Measurements from ENCODE around the gene ZSCAN2. TPM values are rescaled to one million over a fixed set of nuclear protein-coding genes. Genes with fewer than 3 reads are reported as not detected.

ZSCAN2 gene
- total and polyA plus RNA-seq, 10 of the 15 experiments (the other 5 are each of a cell fraction or from before 2014, with no cell fraction given) = 2.7 to 13.2 (median 8.6) TPM

DNA sequence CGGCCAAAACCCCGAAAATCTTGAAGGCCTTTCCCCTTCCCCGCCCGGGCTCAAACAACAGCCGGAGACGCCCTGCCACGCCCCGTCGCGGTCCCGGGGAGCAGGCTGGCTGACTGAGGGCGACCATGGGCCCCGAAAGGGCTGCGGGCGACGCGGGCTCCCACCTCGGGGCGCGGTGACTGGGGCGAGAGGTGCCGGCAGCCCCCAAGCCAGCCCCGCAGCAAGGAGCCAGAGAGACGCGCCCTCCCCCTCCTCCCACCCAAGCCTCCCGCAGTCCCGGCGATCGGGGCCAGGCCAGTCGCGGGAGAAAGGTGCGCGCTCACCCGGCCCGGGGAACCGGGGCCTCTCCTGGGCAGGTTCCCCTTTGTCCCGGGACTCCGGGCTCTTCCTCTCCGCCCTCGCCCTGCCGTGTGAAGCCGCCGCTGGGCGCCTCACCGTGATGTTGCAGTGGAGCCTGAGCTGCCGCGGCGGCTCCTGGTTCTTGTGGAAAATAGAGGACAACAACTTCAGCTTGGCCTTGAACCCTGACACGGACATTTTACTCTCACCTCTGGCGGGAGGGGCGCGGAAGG, 30.6 kb upstream of the ZSCAN2 start:
- ChIA-PET CTCF (interaction anchor here (0.6 to 1.8 kb wide), 14 partner anchors 8 to 504 kb away, joined by 3 to 16 read pairs (median 4); no protein-coding TSS in a partner anchor), RAD21 (ENCODE audit: unreplicated experiment) (no interaction called here), SMC1A (ENCODE audit: uncharacterized antibody, unreplicated experiment) (interaction anchor here (1.3 kb wide), 1 partner anchor 344 kb away, joined by 4 read pairs; no protein-coding TSS in a partner anchor), POLR2A (interaction anchor here (0.6 to 1.3 kb wide), 2 partner anchors 413 to 681 kb away, joined by 3 to 4 read pairs; no protein-coding TSS in a partner anchor)
- Histone ChIP-seq H3K4me2 (ENCODE audit: control insufficient read depth, insufficient read depth) (peak overlapping the region; percentile 93), H3K36me3 (ENCODE audit: control insufficient read depth in 2 of 2, insufficient read depth in 2 of 2, low read length in 1 of 2) (no peaks in the 10 kb centered on the region), H3K4me1 (ENCODE audit: control insufficient read depth, insufficient read depth, low read length) (no peaks in the 10 kb centered on the region; the same call in 1 of the 2 replicates), H3K9ac (ENCODE audit: control insufficient read depth, insufficient read depth, low read length) (peak overlapping the region; percentile 66), H3K27ac (ENCODE audit: control insufficient read depth, insufficient read depth) (no peak overlapping the region), H3K79me2 (ENCODE audit: control insufficient read depth, insufficient read depth, low read length) (no peaks in the 10 kb centered on the region), H3K4me3 (peak overlapping the region; percentile 71), H3K9me3 (replicated peaks; ENCODE audit: control insufficient read depth, insufficient read depth, low read length) (no peaks in the 10 kb centered on the region), H2AFZ (ENCODE audit: control insufficient read depth, low read depth, low read length) (peak overlapping the region; percentile 94), H3K27me3 (replicated peaks in 1 of 2; ENCODE audit: control insufficient read depth in 2 of 2, insufficient read depth in 2 of 2, low read length in 1 of 2) (no peaks in the 10 kb centered on the region; a peak in 1 of 4 replicates), H4K20me1 (ENCODE audit: control insufficient read depth, insufficient read depth) (no peaks in the 10 kb centered on the region)
- in situ Hi-C loops (cut with MboI) = no loop called here
- FAIRE-seq (no peak), ATAC-seq (peak; percentile 78), DNase-seq (ENCODE audit: low read depth, low spot score) (no peak)
- intact Hi-C loops (cut with micrococcal nuclease; ENCODE audit: unreplicated experiment) = no loop called here
- no TSS peak for BruUV-seq (replicated peaks)
- WGBS (ENCODE audit: insufficient coverage, insufficient replicate concordance, low lambda C conversion rate, missing lambda C conversion rate) = 1% methylated on average over 50 of the region's 52 CpGs
- TF ChIP-seq CBX5 (IDR thresholded peaks at IDR 0.05; ENCODE audit: low read depth) (no peak), GATAD2B (conservative IDR thresholded peaks at IDR 0.05; ENCODE audit: low read depth) (0 out of 2 replicates have a peak, but pooled peaks have one; percentile 21), IKZF1 (conservative IDR thresholded peaks at IDR 0.05) (0 out of 2 replicates have a peak, but pooled peaks have one; percentile 20), MXI1 (IDR thresholded peaks at IDR 0.05; ENCODE audit: low read depth, low read length) (no peak), POLR2A (IDR thresholded peaks at IDR 0.05; ENCODE audit: low read depth, low read length) (0 out of 2 replicates have a peak, but pooled peaks have one; percentile 10), TCF3 (IDR thresholded peaks at IDR 0.05; ENCODE audit: borderline replicate concordance, insufficient read depth, low read depth, low read length) (no peak), BCL11A (IDR thresholded peaks at IDR 0.05; ENCODE audit: low read depth, low read length) (no peak), IRF3 (IDR thresholded peaks at IDR 0.05) (no peak)

Measured in GM12878 (cell line).